ENCODE measurements around the gene CD40. TPM values are rescaled to one million over a fixed set of nuclear protein-coding genes. Genes with fewer than 3 reads are reported as not detected.

CD40 gene
- total and polyA plus RNA-seq, 2 of the 4 experiments (the other 2 are of a cell fraction) = 0.36 to 0.92 TPM

DNA sequence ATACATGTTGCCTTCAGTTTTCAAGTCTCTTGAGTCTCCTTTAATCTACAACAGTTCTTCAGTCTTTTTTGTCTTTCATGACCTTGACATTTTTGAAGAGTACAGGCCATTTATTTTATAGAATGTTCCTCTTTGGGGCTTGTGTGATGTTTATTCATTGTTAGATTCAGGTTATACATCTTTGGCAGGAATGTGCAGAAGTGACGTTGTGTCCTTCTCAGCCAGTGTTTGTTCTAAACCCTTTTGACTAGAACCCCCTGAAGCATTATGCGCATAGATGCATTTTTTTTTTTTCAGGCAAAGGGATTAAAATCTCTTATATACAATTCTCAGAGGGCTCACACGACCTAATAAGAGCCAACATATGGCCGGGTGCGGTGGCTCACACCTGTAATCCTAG is 17.1 kb upstream of the CD40 start:
- Histone ChIP-seq H3K18ac (ENCODE audit: low read depth, low read length) (no peak overlapping the region), H2AK5ac (ENCODE audit: low read depth, low read length) (no peak overlapping the region), H3K23ac (ENCODE audit: low read depth, low read length) (no peak overlapping the region), H2BK20ac (ENCODE audit: low read depth, low read length) (no peak overlapping the region), H2BK15ac (ENCODE audit: low read depth, low read length) (no peak overlapping the region), H4K20me1 (ENCODE audit: insufficient read depth, low read length) (no peaks in the 10 kb centered on the region), H2AFZ (replicated peaks; ENCODE audit: low read length, poor library complexity) (no peak overlapping the region), H3K4me1 (ENCODE audit: control insufficient read depth, insufficient read depth, low read length) (no peaks in the 10 kb centered on the region), H3K4ac (ENCODE audit: low read depth, low read length) (no peak overlapping the region), H3K79me1 (ENCODE audit: low read depth in 1 of 2, low read length in 2 of 2) (no peaks in the 10 kb centered on the region), H3K27ac (ENCODE audit: insufficient read depth, low read length) (no peak overlapping the region), H3K9ac (ENCODE audit: low read depth, low read length) (no peak overlapping the region), H3K27me3 (ENCODE audit: control insufficient read depth, insufficient read depth, low read length) (peaks cover 24% of the 10 kb centered on the region), H3K4me3 (ENCODE audit: insufficient read depth, low read depth, low read length) (no peak overlapping the region), H2AK9ac (replicated peaks; ENCODE audit: low read depth, low read length, poor library complexity) (no peak overlapping the region), H2BK120ac (ENCODE audit: low read depth, low read length) (no peak overlapping the region), H3K14ac (replicated peaks; ENCODE audit: low read depth, low read length) (no peak overlapping the region), H4K8ac (ENCODE audit: low read depth in 2 of 2, low read length in 2 of 2) (no peak overlapping the region), H3K56ac (ENCODE audit: extremely low read depth, insufficient read depth, low read length) (no peak overlapping the region), H3K4me2 (ENCODE audit: low read depth, low read length) (no peak overlapping the region), H3K36me3 (ENCODE audit: control insufficient read depth, insufficient read depth, low read length) (no peaks in the 10 kb centered on the region), H2BK5ac (ENCODE audit: low read depth, low read length, poor library complexity, severe bottlenecking) (no peak overlapping the region), H3K9me3 (ENCODE audit: control insufficient read depth, insufficient read depth, low read length) (peaks cover 3% of the 10 kb centered on the region; the same call in 1 of the 2 replicates), H3K9me1 (ENCODE audit: insufficient read depth, low read length) (no peaks in the 10 kb centered on the region), H4K91ac (ENCODE audit: insufficient read depth, low read depth, low read length) (no peak overlapping the region), H4K5ac (ENCODE audit: low read depth, low read length) (no peak overlapping the region)
- ATAC-seq (ENCODE audit: low read depth) (no peak), DNase-seq (no peak)
- ChIA-PET POLR2A (ENCODE audit: unreplicated experiment) (no interaction called here), CTCF (no interaction called here)
- dilution Hi-C loops (cut with HindIII; ENCODE audit: low sequenced_read_pairs, unreplicated experiment) = no loop called here
- no peak for TF ChIP-seq BHLHE40 (IDR thresholded peaks at IDR 0.05; ENCODE audit: low read depth, low read length)
- no peak for TF ChIP-seq RAD21 (IDR thresholded peaks at IDR 0.05; ENCODE audit: low read length)
- TF ChIP-seq MAFK (IDR thresholded peaks at IDR 0.05; ENCODE audit: low read depth, low read length) = no peak
- no peak for TF ChIP-seq FOS (IDR thresholded peaks at IDR 0.05; ENCODE audit: low read depth, low read length)
- no peak for TF ChIP-seq RFX5 (IDR thresholded peaks at IDR 0.05; ENCODE audit: low read depth, low read length)
- no peak for TF ChIP-seq RCOR1 (IDR thresholded peaks at IDR 0.05; ENCODE audit: insufficient replicate concordance, low read length)
- TF ChIP-seq, protein P1, sequence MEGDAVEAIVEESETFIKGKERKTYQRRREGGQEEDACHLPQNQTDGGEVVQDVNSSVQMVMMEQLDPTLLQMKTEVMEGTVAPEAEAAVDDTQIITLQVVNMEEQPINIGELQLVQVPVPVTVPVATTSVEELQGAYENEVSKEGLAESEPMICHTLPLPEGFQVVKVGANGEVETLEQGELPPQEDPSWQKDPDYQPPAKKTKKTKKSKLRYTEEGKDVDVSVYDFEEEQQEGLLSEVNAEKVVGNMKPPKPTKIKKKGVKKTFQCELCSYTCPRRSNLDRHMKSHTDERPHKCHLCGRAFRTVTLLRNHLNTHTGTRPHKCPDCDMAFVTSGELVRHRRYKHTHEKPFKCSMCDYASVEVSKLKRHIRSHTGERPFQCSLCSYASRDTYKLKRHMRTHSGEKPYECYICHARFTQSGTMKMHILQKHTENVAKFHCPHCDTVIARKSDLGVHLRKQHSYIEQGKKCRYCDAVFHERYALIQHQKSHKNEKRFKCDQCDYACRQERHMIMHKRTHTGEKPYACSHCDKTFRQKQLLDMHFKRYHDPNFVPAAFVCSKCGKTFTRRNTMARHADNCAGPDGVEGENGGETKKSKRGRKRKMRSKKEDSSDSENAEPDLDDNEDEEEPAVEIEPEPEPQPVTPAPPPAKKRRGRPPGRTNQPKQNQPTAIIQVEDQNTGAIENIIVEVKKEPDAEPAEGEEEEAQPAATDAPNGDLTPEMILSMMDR (conservative IDR thresholded peaks at IDR 0.05; ENCODE audit: low read depth, low read length) = no peak
- TF ChIP-seq, protein P2, sequence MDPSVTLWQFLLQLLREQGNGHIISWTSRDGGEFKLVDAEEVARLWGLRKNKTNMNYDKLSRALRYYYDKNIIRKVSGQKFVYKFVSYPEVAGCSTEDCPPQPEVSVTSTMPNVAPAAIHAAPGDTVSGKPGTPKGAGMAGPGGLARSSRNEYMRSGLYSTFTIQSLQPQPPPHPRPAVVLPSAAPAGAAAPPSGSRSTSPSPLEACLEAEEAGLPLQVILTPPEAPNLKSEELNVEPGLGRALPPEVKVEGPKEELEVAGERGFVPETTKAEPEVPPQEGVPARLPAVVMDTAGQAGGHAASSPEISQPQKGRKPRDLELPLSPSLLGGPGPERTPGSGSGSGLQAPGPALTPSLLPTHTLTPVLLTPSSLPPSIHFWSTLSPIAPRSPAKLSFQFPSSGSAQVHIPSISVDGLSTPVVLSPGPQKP (IDR thresholded peaks at IDR 0.05; ENCODE audit: borderline replicate concordance, low read depth, low read length) = no peak
- in situ Hi-C loops (cut with MboI; ENCODE audit: low sequenced_read_pairs) = no loop called here
- BruUV-seq (replicated peaks) = no TSS peak
- intact Hi-C loops (cut with micrococcal nuclease) = no loop called here
- WGBS, 2 experiments (ENCODE audit: extremely low coverage in 2 of 2, insufficient read length in 1 of 2) = no CpG with 5 or more reads among the region's 5 CpGs

All from IMR-90 (cell line).